WI38 (cell line): ENCODE data around the gene CYP8B1.

Source experiments
- H3K4me3 ChIP-seq: 2 replicates; pipeline ENCODE4 v1.5.1; 2011; ENCODE audit warnings: low read depth, mild to moderate bottlenecking, control low read depth, low read length
- CTCF ChIP-seq: IDR thresholded peaks from 2 replicates; pipeline ENCODE4 v1.5.1; 2012; ENCODE audit warnings: low read depth, mild to moderate bottlenecking, control low read depth, low read length

Gene CYP8B1

DNA sequence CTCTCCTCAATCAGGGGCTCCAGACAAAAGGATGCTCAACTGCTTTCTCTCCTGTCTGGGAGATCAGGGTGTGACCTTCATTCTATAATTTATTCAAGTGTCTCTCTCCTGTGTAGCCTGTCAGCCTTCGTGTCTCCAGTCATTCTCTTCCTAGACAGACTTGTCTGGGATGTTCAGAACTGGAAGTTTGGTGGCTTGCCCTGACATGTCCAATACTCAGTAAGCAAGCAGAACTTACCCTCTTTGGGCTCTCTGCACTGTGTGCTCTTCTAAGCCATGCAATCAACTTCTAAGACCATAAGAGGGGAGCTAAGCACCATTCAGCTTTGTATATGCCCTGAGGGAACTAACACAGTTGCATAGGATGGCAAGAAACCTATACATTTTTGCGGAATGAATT lies 52.3 kb downstream of the CYP8B1 start:
- no peak for TF ChIP-seq CTCF

GRCh38 chr3:42822828-42823227 lies 52.9 kb downstream of the CYP8B1 start:
- H3K4me3 ChIP-seq, result no peak overlapping the region
- no peak for TF ChIP-seq CTCF

More for the DNA sequence above, 52.3 kb downstream of the CYP8B1 start:
- H3K4me3 ChIP-seq, result no peak overlapping the region
